Mesendoderm (in vitro differentiated cells): Measurements from ENCODE around the gene RABGAP1L.
"Not testable (repeated sequence)": the region's sequence is repeated elsewhere in the genome, so short reads cannot be mapped to it uniquely, and the experiment has no call there.

Experiments
- DNase-seq: peaks from one replicate; pipeline ENCODE4 v3.0.0; 2013
- H2AK5ac ChIP-seq: 2 replicates; pipeline ENCODE4 v1.6.1; 2013; ENCODE audit warnings: low read length, inconsistent platforms
- H2BK120ac ChIP-seq: 2 replicates; pipeline ENCODE4 v1.6.1; 2013; ENCODE audit warnings: low read depth, mild to moderate bottlenecking, low read length, moderate library complexity, mixed read lengths
- H2BK15ac ChIP-seq: replicated peaks from 2 replicates; pipeline ENCODE4 v1.6.1; 2013; ENCODE audit warnings: low read depth, mild to moderate bottlenecking, moderate library complexity
- H2BK5ac ChIP-seq: 2 replicates; pipeline ENCODE4 v1.6.1; 2013; ENCODE audit warnings: low read length, inconsistent platforms
- H3K18ac ChIP-seq: 2 replicates; pipeline ENCODE4 v1.6.1; 2013; ENCODE audit warnings: mild to moderate bottlenecking, low read length, mixed read lengths
- H3K23ac ChIP-seq: one replicate; pipeline ENCODE4 v1.6.1; 2013; ENCODE audit warnings: low read length
- H3K27ac ChIP-seq: 2 replicates; pipeline ENCODE4 v1.5.1; 2013; ENCODE audit warnings: low read depth, mild to moderate bottlenecking, inconsistent platforms, low read length, moderate library complexity
- H3K27me3 ChIP-seq: 2 replicates; pipeline ENCODE4 v1.6.1; 2013; ENCODE audit warnings: low read length, control low read depth, mild to moderate bottlenecking, inconsistent platforms; ENCODE audit not compliant: insufficient read depth, poor library complexity
- H3K36me3 ChIP-seq: 2 replicates; pipeline ENCODE4 v1.6.1; 2013; ENCODE audit warnings: low read length, inconsistent platforms; ENCODE audit not compliant: control insufficient read depth, insufficient read depth
- H3K4ac ChIP-seq: one replicate; pipeline ENCODE4 v1.6.1; 2013; ENCODE audit warnings: low read depth, mild to moderate bottlenecking, low read length, moderate library complexity
- H3K4me1 ChIP-seq: 2 replicates; pipeline ENCODE4 v1.6.1; 2013; ENCODE audit warnings: low read depth, low read length, inconsistent platforms; ENCODE audit not compliant: control insufficient read depth
- H3K4me2 ChIP-seq: 2 replicates; pipeline ENCODE4 v1.6.1; 2013; ENCODE audit warnings: low read length
- H3K4me3 ChIP-seq: 2 replicates; pipeline ENCODE4 v1.5.1; 2013; ENCODE audit warnings: mild to moderate bottlenecking, low read length
- H3K56ac ChIP-seq: one replicate; pipeline ENCODE4 v1.6.1; 2013; ENCODE audit warnings: low read length
- H3K79me1 ChIP-seq: 2 replicates; pipeline ENCODE4 v1.6.1; 2013; ENCODE audit warnings: low read length, inconsistent platforms
- H3K79me2 ChIP-seq: 2 replicates; pipeline ENCODE4 v1.6.1; 2013; ENCODE audit warnings: mild to moderate bottlenecking, low read length; ENCODE audit not compliant: control insufficient read depth, insufficient read depth
- H3K9ac ChIP-seq: 2 replicates; pipeline ENCODE4 v1.6.1; 2013; ENCODE audit warnings: low read length, inconsistent platforms
- H4K5ac ChIP-seq: one replicate; pipeline ENCODE4 v1.6.1; 2013; ENCODE audit warnings: low read length
- H4K8ac ChIP-seq: one replicate; pipeline ENCODE4 v1.6.1; 2013; ENCODE audit warnings: low read depth, mild to moderate bottlenecking, control low read depth, low read length, moderate library complexity
- WGBS: extraction: QIAGEN DNeasy Blood & Tissue Kit; methylation state at CpG from one replicate; pipeline ENCODE4 v1.1.7; 2013; ENCODE audit warnings: low lambda C conversion rate, missing lambda C conversion rate; ENCODE audit not compliant: insufficient coverage; ENCODE audit errors: extremely low coverage; 5-methylcytosine and 5-hydroxymethylcytosine counted together

The RABGAP1L gene

GRCh38 chr1:174837386-174837785, 678.1 kb downstream of the RABGAP1L start:
- no peaks in the 10 kb centered on the region for H3K4me1 ChIP-seq
- H3K4me3 ChIP-seq, result no peak overlapping the region
- no peak overlapping the region for H3K4me2 ChIP-seq
- H4K5ac ChIP-seq, result no peak overlapping the region
- H2AK5ac ChIP-seq, result no peak overlapping the region
- no peaks in the 10 kb centered on the region for H3K79me1 ChIP-seq
- no peak overlapping the region for H4K8ac ChIP-seq
- H3K23ac ChIP-seq, result no peak overlapping the region
- H2BK120ac ChIP-seq, result no peak overlapping the region
- no peak for DNase-seq
- H3K36me3 ChIP-seq, result no peaks in the 10 kb centered on the region
- no peak overlapping the region for H3K9ac ChIP-seq
- no peaks in the 10 kb centered on the region for H3K79me2 ChIP-seq
- no peak overlapping the region for H3K56ac ChIP-seq
- no peaks in the 10 kb centered on the region for H3K27me3 ChIP-seq
- H2BK15ac ChIP-seq, result no peak overlapping the region
- H3K27ac ChIP-seq, result no peak overlapping the region
- no peak overlapping the region for H3K4ac ChIP-seq
- no peak overlapping the region for H3K18ac ChIP-seq
- no peak overlapping the region for H2BK5ac ChIP-seq

- Histone ChIP-seq H3K4ac (no peak overlapping the region), H2BK5ac (no peak overlapping the region), H3K4me2 (no peak overlapping the region), H3K79me1 (no peaks in the 10 kb centered on the region), H3K56ac (no peak overlapping the region), H4K8ac (no peak overlapping the region), H4K5ac (no peak overlapping the region), H3K9ac (no peak overlapping the region), H2BK15ac (no peak overlapping the region), H3K27me3 (no peaks in the 10 kb centered on the region), H3K79me2 (no peaks in the 10 kb centered on the region), H3K18ac (no peak overlapping the region), H3K23ac (no peak overlapping the region), H3K4me1 (no peaks in the 10 kb centered on the region), H3K36me3 (no peaks in the 10 kb centered on the region), H3K4me3 (no peak overlapping the region), H3K27ac (no peak overlapping the region), H2BK120ac (no peak overlapping the region), H2AK5ac (no peak overlapping the region)
- DNase-seq, result no peak
- no CpG with 5 or more reads among the region's 1 CpG for WGBS
Observed at GRCh38 chr1:174839211-174839610, 679.9 kb downstream of the RABGAP1L start.

- Histone ChIP-seq H3K79me1 (no peaks in the 10 kb centered on the region), H3K9ac (no peak overlapping the region), H2BK15ac (no peak overlapping the region), H3K56ac (no peak overlapping the region), H3K36me3 (no peaks in the 10 kb centered on the region), H3K23ac (no peak overlapping the region), H3K27me3 (no peaks in the 10 kb centered on the region), H2BK5ac (no peak overlapping the region), H3K4me2 (no peak overlapping the region), H4K8ac (no peak overlapping the region), H3K18ac (no peak overlapping the region), H3K4ac (no peak overlapping the region), H2AK5ac (no peak overlapping the region), H3K79me2 (no peaks in the 10 kb centered on the region), H3K27ac (no peak overlapping the region), H2BK120ac (no peak overlapping the region), H3K4me3 (no peak overlapping the region), H4K5ac (no peak overlapping the region), H3K4me1 (no peaks in the 10 kb centered on the region)
- DNase-seq, result no peak
- no CpG with 5 or more reads among the region's 1 CpG for WGBS
Observed at GRCh38 chr1:174841747-174842146, 682.4 kb downstream of the RABGAP1L start.

- not testable (repeated sequence) for H3K79me2 ChIP-seq, H3K27ac ChIP-seq, H3K79me1 ChIP-seq, H4K5ac ChIP-seq, H3K9ac ChIP-seq, H3K4me3 ChIP-seq, H3K36me3 ChIP-seq, H3K27me3 ChIP-seq, H3K18ac ChIP-seq, H3K4me1 ChIP-seq, H3K23ac ChIP-seq, H4K8ac ChIP-seq, H3K56ac ChIP-seq, H2BK5ac ChIP-seq, H2BK120ac ChIP-seq, H2AK5ac ChIP-seq, H2BK15ac ChIP-seq, H3K4ac ChIP-seq, DNase-seq, H3K4me2 ChIP-seq
- no CpG with 5 or more reads among the region's 36 CpGs for WGBS
Observed at GRCh38 chr1:174848593-174849560, 689.6 kb downstream of the RABGAP1L start.

- Histone ChIP-seq H4K8ac (no peak overlapping the region), H3K23ac (no peak overlapping the region), H3K27me3 (peaks cover 2% of the 10 kb centered on the region), H3K4me3 (no peak overlapping the region), H2BK120ac (no peak overlapping the region), H3K18ac (no peak overlapping the region), H2BK5ac (no peak overlapping the region), H2AK5ac (no peak overlapping the region), H3K56ac (no peak overlapping the region), H3K4me2 (no peak overlapping the region), H4K5ac (no peak overlapping the region), H3K27ac (no peak overlapping the region), H3K4me1 (no peaks in the 10 kb centered on the region), H3K9ac (no peak overlapping the region), H3K79me1 (no peaks in the 10 kb centered on the region), H3K4ac (no peak overlapping the region), H3K36me3 (no peaks in the 10 kb centered on the region), H3K79me2 (no peaks in the 10 kb centered on the region), H2BK15ac (no peak overlapping the region)
- WGBS, result no CpG with 5 or more reads among the region's 1 CpG
- DNase-seq, result no peak
Observed at GRCh38 chr1:174850726-174851125, 691.4 kb downstream of the RABGAP1L start.

- no peak overlapping the region for H2AK5ac ChIP-seq
Observed at GRCh38 chr1:174858301-174858700, 699.0 kb downstream of the RABGAP1L start.

More at GRCh38 chr1:174858301-174858700, 699.0 kb downstream of the RABGAP1L start:
- Histone ChIP-seq H2BK120ac (no peak overlapping the region), H3K4me1 (no peaks in the 10 kb centered on the region), H3K9ac (no peak overlapping the region), H3K36me3 (no peaks in the 10 kb centered on the region), H3K23ac (no peak overlapping the region), H3K4ac (no peak overlapping the region), H4K8ac (no peak overlapping the region), H3K18ac (no peak overlapping the region), H3K79me2 (no peaks in the 10 kb centered on the region), H3K79me1 (no peaks in the 10 kb centered on the region), H2BK5ac (no peak overlapping the region), H3K4me3 (no peak overlapping the region), H3K27ac (no peak overlapping the region), H4K5ac (no peak overlapping the region), H3K56ac (no peak overlapping the region), H3K27me3 (no peaks in the 10 kb centered on the region), H2BK15ac (no peak overlapping the region), H3K4me2 (no peak overlapping the region)
- no CpG with 5 or more reads among the region's 1 CpG for WGBS
- no peak for DNase-seq
